Psoas muscle (tissue), 8 donors: ENCODE results near the gene KIAA0513. TPM values are rescaled to one million over a fixed set of nuclear protein-coding genes. Genes with fewer than 3 reads are reported as not detected.
A peak's percentile ranks its signal among the peaks of the same experiment; 100 is the strongest.
"Not testable (repeated sequence)": the region's sequence is repeated elsewhere in the genome, so short reads cannot be mapped to it uniquely, and the experiment has no call there.

Source experiments
- ATAC-seq, 4 donors: fragments of 200-7000 bp; cut with Tn5 transposase; one replicate each; pipeline ENCODE4 v1.9.1; 2020; ENCODE audit warnings: moderate library complexity in 3 of 4, mild to moderate bottlenecking in 2 of 4
- DNase-seq, 2 donors: peaks; one replicate each; pipeline ENCODE4 v3.0.0-alpha.2; 2020
- H3K27ac ChIP-seq: fragments of 200-600 bp; one replicate; pipeline ENCODE4 v1.8.0; 2022
- H3K27me3 ChIP-seq, 3 donors: fragments of 200-600 bp in 1 of 3; one replicate each; pipeline versions ENCODE4 v1.6.1 to v1.8.0; 2013 to 2022; ENCODE audit warnings: low read length in 2 of 3, mild to moderate bottlenecking in 2 of 3, moderate library complexity in 1 of 3; ENCODE audit not compliant: insufficient read depth in 3 of 3
- H3K36me3 ChIP-seq, 2 donors: fragments of 200-600 bp in 1 of 2; one replicate each; pipeline versions ENCODE4 v1.6.1 to v1.8.0; 2013 to 2022; ENCODE audit warnings: low read depth in 1 of 2, mild to moderate bottlenecking in 1 of 2, moderate library complexity in 1 of 2; ENCODE audit not compliant: insufficient read depth in 1 of 2
- H3K4me1 ChIP-seq: fragments of 200-600 bp; one replicate; pipeline ENCODE4 v1.8.0; 2022
- H3K4me3 ChIP-seq: fragments of 200-600 bp; one replicate; pipeline ENCODE4 v1.8.0; 2022; ENCODE audit warnings: mild to moderate bottlenecking
- H3K9me3 ChIP-seq: fragments of 200-600 bp; one replicate; pipeline ENCODE4 v1.8.0; 2022
- WGBS, 3 donors: extraction: QIAGEN DNeasy Blood & Tissue Kit; methylation state at CpG; one replicate each; pipeline versions ENCODE4 v1.1.6 to v1.1.7; 2013; 5-methylcytosine and 5-hydroxymethylcytosine counted together
- intact Hi-C, 2 donors: fragments of 100-400 bp; cut with DNase I; formaldehyde crosslinking; loops; one replicate each; pipeline versions ENCODE4 v1.11.0 to v1.14.2; 2022
- polyA plus RNA-seq, 3 donors: library from polyadenylated mRNA; stranded (reverse); fragments of 200-250 nt; gene quantifications; one replicate each; pipeline ENCODE4 v1.2.3, GENCODE V29; 2013
- total RNA-seq, 4 donors: library from RNA; stranded (reverse); fragmentation: NEBNext Ultra II Directional in 2 of 4; extraction: Animal tissue kit (Norgen Biotek cat#: 25700) in 2 of 4; gene quantifications; one replicate each; pipeline versions ENCODE4 v1.2.1 to v1.2.4, GENCODE V29; 2021 to 2023
- TF ChIP-seq, protein P1 (sequence below): fragments of 200-600 bp; IDR thresholded peaks from one replicate; pipeline ENCODE4 v1.8.0; 2022; ENCODE audit warnings: antibody characterized with exemption
- donor health status: healthy with polysubstance abuse.
- donor health status: DM: no; HTN: no; CAD: no; lungs with moderate emphysema.
- donor health status: Bipolar disorder and iron deficiency.
- donor health status: healthy.
- donor health status: DM: yes; HTN: yes; CAD: no.
- donor health status: DM: no; HTN: no; CAD: no.
- donor health status: DM: no; HTN: no; CAD: no.
- donor health status: DM: yes; HTN: yes; CAD: no.

The KIAA0513 gene
- total and polyA plus RNA-seq, 7 donors: 3.6 to 18.2 (median 12.9) TPM

- TF ChIP-seq, protein P1, sequence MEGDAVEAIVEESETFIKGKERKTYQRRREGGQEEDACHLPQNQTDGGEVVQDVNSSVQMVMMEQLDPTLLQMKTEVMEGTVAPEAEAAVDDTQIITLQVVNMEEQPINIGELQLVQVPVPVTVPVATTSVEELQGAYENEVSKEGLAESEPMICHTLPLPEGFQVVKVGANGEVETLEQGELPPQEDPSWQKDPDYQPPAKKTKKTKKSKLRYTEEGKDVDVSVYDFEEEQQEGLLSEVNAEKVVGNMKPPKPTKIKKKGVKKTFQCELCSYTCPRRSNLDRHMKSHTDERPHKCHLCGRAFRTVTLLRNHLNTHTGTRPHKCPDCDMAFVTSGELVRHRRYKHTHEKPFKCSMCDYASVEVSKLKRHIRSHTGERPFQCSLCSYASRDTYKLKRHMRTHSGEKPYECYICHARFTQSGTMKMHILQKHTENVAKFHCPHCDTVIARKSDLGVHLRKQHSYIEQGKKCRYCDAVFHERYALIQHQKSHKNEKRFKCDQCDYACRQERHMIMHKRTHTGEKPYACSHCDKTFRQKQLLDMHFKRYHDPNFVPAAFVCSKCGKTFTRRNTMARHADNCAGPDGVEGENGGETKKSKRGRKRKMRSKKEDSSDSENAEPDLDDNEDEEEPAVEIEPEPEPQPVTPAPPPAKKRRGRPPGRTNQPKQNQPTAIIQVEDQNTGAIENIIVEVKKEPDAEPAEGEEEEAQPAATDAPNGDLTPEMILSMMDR: no peak
- Histone ChIP-seq H3K9me3 (no peaks in the 10 kb centered on the region), H3K27me3 (no peaks in the 10 kb centered on the region), H3K4me3 (no peak overlapping the region), H3K4me1 (peaks cover 16% of the 10 kb centered on the region), H3K36me3 (peaks cover 0 to 5% of the 10 kb centered on the region in 2 donors), H3K27ac (no peak overlapping the region)
- no peak for DNase-seq
- intact Hi-C loops: loop anchor here in 1 of 2 donors (5.0 kb wide), 1 partner anchor 46 kb away; no protein-coding TSS in a partner anchor
- WGBS, 3 donors: 64 to 85% (median 78%) methylated on average over 4 to 5 of the region's 5 CpGs
- no peak for ATAC-seq
Measured at GRCh38 chr16:85031451-85031850, 3.9 kb downstream of the KIAA0513 start.

GRCh38 chr16:85032187-85032586, 4.6 kb downstream of the KIAA0513 start:
- peaks cover 12% of the 10 kb centered on the region for H3K4me1 ChIP-seq
- H3K9me3 ChIP-seq, H3K27ac ChIP-seq, H3K4me3 ChIP-seq, H3K36me3 ChIP-seq, ATAC-seq, H3K27me3 ChIP-seq: not testable (repeated sequence)
- peak in 1 of 2 donors; percentile 15 for DNase-seq
- WGBS, 3 donors: 97 to 98% (median 98%) methylated on average over 4 of the region's 4 CpGs
- intact Hi-C loops: loop anchor here in 1 of 2 donors (5.0 kb wide), 1 partner anchor 45 kb away; no protein-coding TSS in a partner anchor

DNA sequence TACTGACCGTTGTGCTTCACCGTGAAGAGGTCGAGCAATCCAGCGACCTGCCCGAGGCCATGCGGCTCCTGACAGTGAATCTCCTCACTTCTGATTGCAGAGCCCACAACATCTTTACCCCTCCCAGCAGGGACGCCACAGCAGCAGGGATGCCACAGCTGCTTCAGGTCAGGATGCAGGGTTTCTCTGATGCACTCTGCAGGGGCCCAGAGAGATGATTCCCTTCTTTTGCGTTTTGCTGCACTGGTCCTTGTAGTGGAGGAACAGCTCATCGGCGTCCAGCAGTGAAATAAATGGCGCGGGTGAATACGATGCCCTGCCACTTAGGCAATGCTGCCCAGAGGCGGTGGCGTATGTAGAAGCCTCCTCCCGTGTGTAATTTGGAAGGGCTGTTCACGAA, 5.6 kb downstream of the KIAA0513 start:
- peaks cover 10% of the 10 kb centered on the region for H3K4me1 ChIP-seq
- H3K27me3 ChIP-seq: no peaks in the 10 kb centered on the region
- DNase-seq (peak in 1 of 2 donors; percentile 41), ATAC-seq (no peak)
- H3K4me3 ChIP-seq: no peak overlapping the region
- WGBS, 3 donors: 87 to 91% (median 87%) methylated on average over 17 of the region's 17 CpGs
- TF ChIP-seq, protein P1: no peak
- H3K36me3 ChIP-seq: peaks cover 0 to 5% of the 10 kb centered on the region in 2 donors
- intact Hi-C loops: loop anchor here in 1 of 2 donors (5.0 kb wide), 1 partner anchor 44 kb away; no protein-coding TSS in a partner anchor
- no peaks in the 10 kb centered on the region for H3K9me3 ChIP-seq
- H3K27ac ChIP-seq: no peak overlapping the region

- TF ChIP-seq, protein P1: no peak
- H3K9me3 ChIP-seq: no peaks in the 10 kb centered on the region
- peak in 1 of 2 donors; percentile 36 for DNase-seq
- no peaks in the 10 kb centered on the region for H3K27me3 ChIP-seq
- no peak for ATAC-seq
- no peak overlapping the region for H3K27ac ChIP-seq
- 89 to 91% (median 91%) methylated on average over 18 of the region's 18 CpGs for WGBS, 3 donors
- peaks cover 0 to 5% of the 10 kb centered on the region in 2 donors for H3K36me3 ChIP-seq
- intact Hi-C loops: loop anchor here in 1 of 2 donors (5.0 kb wide), 1 partner anchor 42 kb away; no protein-coding TSS in a partner anchor
- H3K4me1 ChIP-seq: no peaks in the 10 kb centered on the region
- no peak overlapping the region for H3K4me3 ChIP-seq
Measured at GRCh38 chr16:85034591-85035433, 7.2 kb downstream of the KIAA0513 start.
